ENCODE results near the gene ELOVL2.

DNA sequence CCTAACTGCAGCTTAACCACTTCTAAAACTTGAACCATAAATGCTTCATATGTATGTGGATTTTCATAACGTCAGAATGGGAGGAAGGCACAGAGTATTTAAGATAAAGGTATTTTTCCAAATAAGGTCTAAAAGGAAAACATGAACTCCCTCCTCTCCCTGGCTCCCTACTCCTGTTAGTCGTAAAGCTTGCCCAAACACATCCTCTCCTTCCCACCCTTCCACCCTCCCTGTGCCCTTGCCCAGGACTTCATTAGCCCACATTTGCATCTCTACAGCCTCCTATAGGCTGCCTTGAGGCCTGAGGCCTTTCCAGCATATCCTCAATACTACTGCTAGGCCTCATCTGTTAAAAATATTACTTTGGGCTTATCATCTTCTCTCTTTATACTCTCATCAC, 32.4 kb upstream of the ELOVL2 start:
- TF ChIP-seq CTCF (IDR thresholded peaks at IDR 0.05; ENCODE audit: borderline replicate concordance, extremely low read depth, low read length, poor library complexity, severe bottlenecking) (no peak), EZH2 (IDR thresholded peaks at IDR 0.05; ENCODE audit: borderline replicate concordance, low read depth, low read length, severe bottlenecking) (no peak)

Data from DND-41 (cell line).